HG03103 (cell line): ENCODE results near the gene TOLLIP.
"Not testable (repeated sequence)": the region's sequence is repeated elsewhere in the genome, so short reads cannot be mapped to it uniquely, and the experiment has no call there.

Experiments used
- ATAC-seq: cut with Tn5 transposase; IDR thresholded peaks from one replicate; pipeline ENCODE4 v1.9.1; 2021; ENCODE audit warnings: low read depth; ENCODE audit not compliant: unreplicated experiment

The TOLLIP gene

GRCh38 chr11:1252371-1253102 is 56.9 kb downstream of the TOLLIP start:
- no peak for ATAC-seq

- no peak for ATAC-seq
Observed at GRCh38 chr11:1251236-1251770, 58.1 kb downstream of the TOLLIP start.

- not testable (repeated sequence) for ATAC-seq
Observed at GRCh38 chr11:1250411-1250810, 59.0 kb downstream of the TOLLIP start.

- not testable (repeated sequence) for ATAC-seq
Observed at GRCh38 chr11:1248951-1249350, 60.5 kb downstream of the TOLLIP start.

GRCh38 chr11:1247026-1247425 is 62.4 kb downstream of the TOLLIP start:
- not testable (repeated sequence) for ATAC-seq

- not testable (repeated sequence) for ATAC-seq
Observed at GRCh38 chr11:1246301-1246700, 63.1 kb downstream of the TOLLIP start.

GRCh38 chr11:1245717-1246116 is 63.7 kb downstream of the TOLLIP start:
- not testable (repeated sequence) for ATAC-seq

- not testable (repeated sequence) for ATAC-seq
Observed at GRCh38 chr11:1244557-1244956, 64.9 kb downstream of the TOLLIP start.

GRCh38 chr11:1243521-1243920 is 65.9 kb downstream of the TOLLIP start:
- ATAC-seq, result not testable (repeated sequence)

- not testable (repeated sequence) for ATAC-seq
Observed at GRCh38 chr11:1242751-1243150, 66.7 kb downstream of the TOLLIP start.

GRCh38 chr11:1242289-1242688 is 67.1 kb downstream of the TOLLIP start:
- ATAC-seq, result no peak

GRCh38 chr11:1241706-1242105 is 67.7 kb downstream of the TOLLIP start:
- ATAC-seq, result no peak

GRCh38 chr11:1240771-1241170 is 68.7 kb downstream of the TOLLIP start:
- no peak for ATAC-seq

GRCh38 chr11:1239596-1240205 is 69.7 kb downstream of the TOLLIP start:
- no peak for ATAC-seq

GRCh38 chr11:1238767-1239595 is 70.5 kb downstream of the TOLLIP start:
- ATAC-seq, result no peak

GRCh38 chr11:1237851-1238250 is 71.6 kb downstream of the TOLLIP start:
- no peak for ATAC-seq

- ATAC-seq, result no peak
Observed at GRCh38 chr11:1237128-1237580, 72.3 kb downstream of the TOLLIP start.

- no peak for ATAC-seq
Observed at GRCh38 chr11:1236316-1237127, 72.9 kb downstream of the TOLLIP start.

- ATAC-seq, result no peak
Observed at GRCh38 chr11:1235901-1236315, 73.5 kb downstream of the TOLLIP start.

GRCh38 chr11:1235306-1235900 is 74.0 kb downstream of the TOLLIP start:
- ATAC-seq, result no peak
